HFF-Myc (cell line): ENCODE results near the gene CCDC66.
"Not testable (repeated sequence)": the region's sequence is repeated elsewhere in the genome, so short reads cannot be mapped to it uniquely, and the experiment has no call there.

Experiments
- DNase-seq: peaks from one replicate; pipeline ENCODE4 v3.0.0-alpha.2; 2011; ENCODE audit warnings: low read depth; ENCODE audit errors: extremely low read depth
- H3K4me3 ChIP-seq: replicated peaks from 2 replicates; pipeline ENCODE4 v1.5.1; 2011; ENCODE audit warnings: low read depth, mild to moderate bottlenecking, control low read depth, low read length
- CTCF ChIP-seq: IDR thresholded peaks from 2 replicates; pipeline ENCODE4 v1.5.1; 2012; ENCODE audit warnings: mild to moderate bottlenecking, low read depth, low read length, control low read depth; ENCODE audit errors: missing control alignments

CCDC66 gene

GRCh38 chr3:56557831-56558170, 826 bp downstream of the CCDC66 start:
- no peak for TF ChIP-seq CTCF
- no peak for DNase-seq
- H3K4me3 ChIP-seq, result peak overlapping the region; percentile 98

DNA sequence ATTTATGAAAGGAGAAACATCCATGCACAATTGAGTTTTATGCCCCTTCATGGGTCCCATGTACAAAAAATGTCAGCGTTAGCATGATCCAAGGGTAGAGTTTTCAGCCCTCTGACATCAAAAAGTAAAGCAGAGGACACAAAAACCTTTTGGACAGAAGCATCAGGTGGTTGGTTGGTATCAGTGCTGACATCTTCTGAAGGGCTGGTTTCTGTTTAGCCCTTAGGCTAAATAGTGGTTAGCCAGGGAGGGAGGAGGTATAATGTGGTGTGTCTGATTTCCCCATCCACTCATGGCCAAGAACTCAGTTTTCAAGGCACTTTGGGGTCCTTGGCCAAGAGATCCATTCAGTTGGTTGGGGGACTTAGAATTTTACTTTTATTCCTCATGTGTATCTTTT, 16.5 kb downstream of the CCDC66 start:
- TF ChIP-seq CTCF, result no peak
- no peak for DNase-seq
- no peak overlapping the region for H3K4me3 ChIP-seq

GRCh38 chr3:56581941-56582340, 25.0 kb downstream of the CCDC66 start:
- H3K4me3 ChIP-seq, DNase-seq: not testable (repeated sequence)

DNA sequence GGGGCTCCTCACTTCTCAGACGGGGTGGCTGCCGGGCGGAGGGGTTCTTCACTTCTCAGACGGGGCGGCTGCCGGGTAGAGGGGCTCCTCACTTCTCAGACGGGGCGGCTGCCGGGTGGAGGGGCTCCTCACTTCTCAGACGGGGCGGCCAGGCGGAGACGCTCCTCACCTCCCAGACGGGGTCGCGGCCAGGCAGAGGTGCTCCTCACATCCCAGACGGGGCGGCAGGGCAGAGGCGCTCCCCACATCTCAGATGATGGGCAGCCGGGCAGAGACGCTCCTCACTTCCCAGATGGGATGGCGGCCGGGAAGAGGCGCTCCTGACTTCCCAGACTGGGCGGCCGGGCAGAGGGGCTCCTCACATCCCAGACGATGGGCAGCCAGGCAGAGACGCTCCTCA, 27.3 kb downstream of the CCDC66 start:
- not testable (repeated sequence) for DNase-seq, H3K4me3 ChIP-seq

- TF ChIP-seq CTCF, result no peak
Observed at GRCh38 chr3:56590814-56591213, 33.8 kb downstream of the CCDC66 start.

DNA sequence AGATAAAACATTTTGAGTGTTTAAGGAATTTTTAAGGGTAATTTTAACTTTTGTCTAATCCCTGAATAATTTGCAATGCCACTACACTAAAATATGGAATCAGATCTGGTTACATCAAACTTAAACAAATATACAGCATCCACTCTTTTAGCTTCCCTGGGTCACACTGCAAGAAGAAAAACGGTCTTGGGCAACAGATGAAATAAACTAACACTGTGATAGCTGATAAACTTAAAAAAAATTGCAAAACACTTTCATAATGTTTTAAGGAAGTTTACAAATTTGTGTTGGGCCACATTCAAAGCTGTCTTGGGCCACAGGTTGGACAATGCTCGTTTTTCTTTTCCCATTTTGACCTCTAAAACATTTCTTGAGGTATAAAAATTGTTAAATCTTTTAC, 34.3 kb downstream of the CCDC66 start:
- no peak for TF ChIP-seq CTCF

More at GRCh38 chr3:56590814-56591213, 33.8 kb downstream of the CCDC66 start:
- H3K4me3 ChIP-seq, result no peak overlapping the region
- no peak for DNase-seq

GRCh38 chr3:56593455-56594158, 36.6 kb downstream of the CCDC66 start:
- no peak for DNase-seq
- no peak for TF ChIP-seq CTCF
- H3K4me3 ChIP-seq, result no peak overlapping the region

More for the DNA sequence above, 34.3 kb downstream of the CCDC66 start:
- no peak overlapping the region for H3K4me3 ChIP-seq
- no peak for DNase-seq
